Cardiac muscle cell (in vitro differentiated cells and primary cell): Measurements from ENCODE around the gene CRB3. TPM values are rescaled to one million over a fixed set of nuclear protein-coding genes. Genes with fewer than 3 reads are reported as not detected.

Experiments
- DNase-seq, 2 donors: peaks; one replicate each; pipeline versions ENCODE4 v3.0.0 to v3.0.0-alpha.2; 2010 to 2017; ENCODE audit warnings: low read depth in 1 of 2, low spot score in 1 of 2
- H3K27ac ChIP-seq: fragments of 200-600 bp; sonication (generic); 2 replicates; pipeline ENCODE4 v1.5.1; 2016
- H3K27me3 ChIP-seq: fragments of 200-600 bp; sonication (generic); 2 replicates; pipeline ENCODE4 v1.6.0; 2016; ENCODE audit warnings: control low read depth
- H3K36me3 ChIP-seq: fragments of 200-600 bp; sonication (generic); 2 replicates; pipeline ENCODE4 v1.5.1; 2016; ENCODE audit warnings: control low read depth
- H3K4me1 ChIP-seq: fragments of 200-600 bp; sonication (generic); 2 replicates; pipeline ENCODE4 v1.8.1; 2017; ENCODE audit warnings: low read depth, mild to moderate bottlenecking, mixed run types
- H3K4me3 ChIP-seq: fragments of 200-600 bp; sonication (generic); 2 replicates; pipeline ENCODE4 v1.5.1; 2016; ENCODE audit warnings: mild to moderate bottlenecking
- H3K9me3 ChIP-seq: fragments of 200-600 bp; sonication (generic); 2 replicates; pipeline ENCODE4 v1.5.1; 2017; ENCODE audit warnings: low read depth, mild to moderate bottlenecking, control low read depth
- CTCF ChIP-seq: IDR thresholded peaks from 2 replicates; pipeline ENCODE4 v1.5.1; 2012; ENCODE audit warnings: low read depth, mild to moderate bottlenecking, low read length
- polyA plus RNA-seq: library from polyadenylated mRNA; unstranded; fragments of >200 nt; fragmentation: Nextera tagmentation; extraction: Ambion mirVana; gene quantifications from 2 replicates; pipeline ENCODE4 v1.2.1, GENCODE V29; 2016
- total RNA-seq: library from RNA; depleted of rRNA; stranded (reverse); fragments of >200 nt; gene quantifications from 2 replicates; pipeline ENCODE4 v1.2.3, GENCODE V29; 2016

The CRB3 gene
- total and polyA plus RNA-seq, 2 experiments from 2014 or later, result 1.1 to 2.9 TPM

GRCh38 chr19:6483235-6483634 lies 19.2 kb downstream of the CRB3 start:
- no peaks in the 10 kb centered on the region for H3K9me3 ChIP-seq
- DNase-seq, result no peak
- TF ChIP-seq CTCF, result no peak
- H3K4me3 ChIP-seq, result no peak overlapping the region
- no peak overlapping the region for H3K27ac ChIP-seq
- no peaks in the 10 kb centered on the region for H3K27me3 ChIP-seq
- H3K36me3 ChIP-seq, result no peaks in the 10 kb centered on the region
- no peaks in the 10 kb centered on the region for H3K4me1 ChIP-seq

DNA sequence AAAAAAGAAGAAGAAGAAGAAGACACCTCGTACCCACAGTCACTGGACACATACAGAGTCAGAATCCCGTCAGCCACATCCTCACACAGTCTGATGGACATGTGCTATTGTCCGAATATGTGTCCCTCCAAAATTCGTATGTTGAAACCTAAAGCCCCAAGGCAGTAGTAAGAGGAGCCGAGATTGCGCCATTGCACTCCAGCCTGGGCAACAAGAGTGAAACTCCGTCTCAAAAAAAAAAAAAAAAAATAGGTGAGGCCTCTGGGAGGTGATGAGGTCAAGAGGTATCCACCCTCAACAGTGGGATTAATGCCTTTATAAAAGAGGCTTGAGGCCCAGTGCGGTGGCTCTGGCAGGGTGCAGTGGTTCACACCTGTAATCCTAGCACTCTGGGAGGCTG lies 20.2 kb downstream of the CRB3 start:
- Histone ChIP-seq H3K36me3 (no peaks in the 10 kb centered on the region), H3K4me1 (no peaks in the 10 kb centered on the region), H3K27me3 (no peaks in the 10 kb centered on the region), H3K27ac (no peak overlapping the region), H3K4me3 (no peak overlapping the region), H3K9me3 (no peaks in the 10 kb centered on the region)
- no peak for TF ChIP-seq CTCF
- DNase-seq, result no peak

DNA sequence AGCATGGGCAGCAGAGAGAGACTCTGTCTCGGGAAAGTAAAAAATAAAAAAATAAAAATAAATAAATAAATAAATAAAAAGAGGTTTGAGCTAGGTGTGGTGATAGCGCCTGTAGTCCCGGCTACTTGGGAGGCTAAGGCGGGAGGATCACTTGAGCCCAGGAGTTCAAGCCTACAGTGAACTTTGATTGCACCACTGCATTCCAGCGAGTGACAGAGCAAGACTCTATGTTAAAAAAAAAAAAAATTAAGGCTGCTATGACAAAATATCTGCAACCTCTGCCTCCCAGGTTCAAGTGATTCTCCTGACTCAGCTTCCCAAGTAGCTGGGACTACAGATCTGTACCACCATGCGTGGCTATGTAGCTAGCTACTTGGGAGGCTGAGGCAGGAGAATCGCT lies 20.8 kb downstream of the CRB3 start:
- Histone ChIP-seq H3K27ac (no peak overlapping the region), H3K4me1 (no peaks in the 10 kb centered on the region), H3K36me3 (no peaks in the 10 kb centered on the region), H3K27me3 (no peaks in the 10 kb centered on the region), H3K9me3 (no peaks in the 10 kb centered on the region), H3K4me3 (no peak overlapping the region)
- no peak for TF ChIP-seq CTCF
- DNase-seq, result no peak

- H3K36me3 ChIP-seq, result no peaks in the 10 kb centered on the region
- DNase-seq, result no peak
- TF ChIP-seq CTCF, result no peak
- H3K4me3 ChIP-seq, result no peak overlapping the region
- H3K4me1 ChIP-seq, result no peaks in the 10 kb centered on the region
- no peak overlapping the region for H3K27ac ChIP-seq
- H3K9me3 ChIP-seq, result no peaks in the 10 kb centered on the region
- H3K27me3 ChIP-seq, result no peaks in the 10 kb centered on the region
Observed at GRCh38 chr19:6489278-6490061, 25.4 kb downstream of the CRB3 start.

DNA sequence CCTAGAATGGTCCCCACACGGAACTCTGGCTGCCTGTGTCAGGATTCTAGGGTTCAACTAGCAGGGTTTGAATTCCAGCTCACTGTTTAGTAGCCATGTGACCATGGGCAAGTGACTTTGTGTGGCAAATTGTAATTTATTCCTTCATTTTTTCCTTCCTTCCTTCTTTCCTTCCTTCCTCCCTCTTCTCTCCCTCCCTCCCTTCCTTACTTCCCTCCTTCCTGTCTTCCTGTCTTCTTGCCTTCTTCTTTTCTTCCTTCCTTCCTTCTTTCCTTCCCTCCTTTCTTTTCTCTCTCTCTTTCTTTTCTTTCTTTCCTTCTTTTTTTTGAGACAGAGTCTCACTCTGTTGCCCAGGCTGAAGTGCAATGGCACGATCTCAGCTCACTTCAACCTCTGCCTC lies 26.1 kb downstream of the CRB3 start:
- TF ChIP-seq CTCF, result no peak
- Histone ChIP-seq H3K9me3 (no peaks in the 10 kb centered on the region), H3K27ac (no peak overlapping the region), H3K4me1 (no peaks in the 10 kb centered on the region), H3K4me3 (no peak overlapping the region), H3K27me3 (no peaks in the 10 kb centered on the region), H3K36me3 (no peaks in the 10 kb centered on the region)
- DNase-seq, result no peak
